ENCODE measurements around the gene CALU. TPM values are rescaled to one million over a fixed set of nuclear protein-coding genes. Genes with fewer than 3 reads are reported as not detected.

Gene CALU
- total RNA-seq, 2 experiments from 2014 or later: 28.4 to 29.9 TPM

- H3K27me3 ChIP-seq (ENCODE audit: control insufficient read depth in 1 of 2, insufficient read depth in 2 of 2, low read length in 2 of 2): no peaks in the 10 kb centered on the region
- Mint-ChIP-seq H3K9me3 (peaks cover 7% of the 10 kb centered on the region), H3K27me3 (no peaks in the 10 kb centered on the region), H3K36me3 (ENCODE audit: low read depth) (peaks cover 39% of the 10 kb centered on the region), H3K4me1 (ENCODE audit: low read depth) (no peaks in the 10 kb centered on the region), H3K27ac (no peak within 1 kb of the TSS), H3K4me3 (no peak within 1 kb of the TSS)
- ChIA-PET CTCF (no interaction called here), POLR2A (no interaction called here)
- no peak for DNase-seq
- no peak within 1 kb of the TSS for H3K4me3 ChIP-seq (ENCODE audit: low read length)
- ATAC-seq (ENCODE audit: poor library complexity): no peak
- peaks cover 11 to 16% of the 10 kb centered on the region in 2 experiments for H3K9me3 ChIP-seq (ENCODE audit: control insufficient read depth in 1 of 2, insufficient read depth in 1 of 2, low read length in 2 of 2)
- H3K27ac ChIP-seq (ENCODE audit: low read depth in 1 of 2, low read length in 2 of 2): no peak within 1 kb of the TSS
- H3K4me1 ChIP-seq (ENCODE audit: insufficient read depth, low read length): no peaks in the 10 kb centered on the region
- intact Hi-C loops (cut with DNase I, micrococcal nuclease): no loop called here
- peaks cover 4% of the 10 kb centered on the region for H3K36me3 ChIP-seq (ENCODE audit: insufficient read depth, low read length)
- TF ChIP-seq CTCF (IDR thresholded peaks at IDR 0.05): no peak
These were observed 36.8 kb downstream of the CALU start, which contains the start of gene OPN1SW for GRCh38 chr7:128775744-128776474. OPN1SW (minus strand) TSS chr7:128775794; CDS start chr7:128775781, 13 bp downstream.

- Mint-ChIP-seq H3K36me3 (ENCODE audit: low read depth) (peaks cover 24% of the 10 kb centered on the region), H3K4me1 (ENCODE audit: low read depth) (no peaks in the 10 kb centered on the region), H3K9me3 (peaks cover 7% of the 10 kb centered on the region), H3K27me3 (no peaks in the 10 kb centered on the region), H3K4me3 (no peak overlapping the region), H3K27ac (no peak overlapping the region)
- DNase-seq: no peak
- ChIA-PET POLR2A (no interaction called here), CTCF (no interaction called here)
- no peak overlapping the region for H3K4me3 ChIP-seq (ENCODE audit: low read length)
- H3K36me3 ChIP-seq (ENCODE audit: insufficient read depth, low read length): peaks cover 2% of the 10 kb centered on the region
- H3K9me3 ChIP-seq (ENCODE audit: control insufficient read depth in 1 of 2, insufficient read depth in 1 of 2, low read length in 2 of 2): peaks cover 11 to 16% of the 10 kb centered on the region in 2 experiments
- no peak for TF ChIP-seq CTCF (IDR thresholded peaks at IDR 0.05)
- H3K4me1 ChIP-seq (ENCODE audit: insufficient read depth, low read length): no peaks in the 10 kb centered on the region
- no peak for ATAC-seq (ENCODE audit: poor library complexity)
- H3K27ac ChIP-seq (ENCODE audit: low read depth in 1 of 2, low read length in 2 of 2): no peak overlapping the region
- no peaks in the 10 kb centered on the region for H3K27me3 ChIP-seq (ENCODE audit: control insufficient read depth in 1 of 2, insufficient read depth in 2 of 2, low read length in 2 of 2)
- intact Hi-C loops (cut with DNase I, micrococcal nuclease): no loop called here
These were observed 38.3 kb downstream of the CALU start for GRCh38 chr7:128777156-128778123.

- TF ChIP-seq CTCF (IDR thresholded peaks at IDR 0.05): no peak
- Mint-ChIP-seq H3K27ac (no peak overlapping the region), H3K4me1 (ENCODE audit: low read depth) (no peaks in the 10 kb centered on the region), H3K4me3 (no peak overlapping the region), H3K36me3 (ENCODE audit: low read depth) (peaks cover 11% of the 10 kb centered on the region), H3K27me3 (no peaks in the 10 kb centered on the region), H3K9me3 (peaks cover 7% of the 10 kb centered on the region)
- Histone ChIP-seq H3K27me3 (ENCODE audit: control insufficient read depth in 1 of 2, insufficient read depth in 2 of 2, low read length in 2 of 2) (no peaks in the 10 kb centered on the region), H3K4me1 (ENCODE audit: insufficient read depth, low read length) (no peaks in the 10 kb centered on the region), H3K27ac (ENCODE audit: low read depth in 1 of 2, low read length in 2 of 2) (no peak overlapping the region), H3K9me3 (ENCODE audit: control insufficient read depth in 1 of 2, insufficient read depth in 1 of 2, low read length in 2 of 2) (peaks cover 11 to 16% of the 10 kb centered on the region in 2 experiments), H3K36me3 (ENCODE audit: insufficient read depth, low read length) (no peaks in the 10 kb centered on the region), H3K4me3 (ENCODE audit: low read length) (no peak overlapping the region)
- CTCF ChIA-PET: no interaction called here
- POLR2A ChIA-PET: no interaction called here
- DNase-seq: no peak
- ATAC-seq (ENCODE audit: poor library complexity): no peak
- intact Hi-C loops (cut with DNase I, micrococcal nuclease): no loop called here
These were observed 39.8 kb downstream of the CALU start for GRCh38 chr7:128778946-128779345.
